SU-DHL-6 (cell line): ENCODE data around the gene MGMT.

Experiments
- H2AFZ ChIP-seq: fragments of 200-600 bp; sonication (generic); 2 replicates; pipeline ENCODE4 v1.6.1; 2014; ENCODE audit warnings: low read depth, mild to moderate bottlenecking, moderate library complexity, mixed read lengths, antibody characterized with exemption, low read length; ENCODE audit not compliant: severe bottlenecking
- H3F3A ChIP-seq: fragments of 200-600 bp; shearing (Covaris generic); 2 replicates; pipeline ENCODE4 v1.6.0; 2016; ENCODE audit warnings: antibody characterized with exemption, mild to moderate bottlenecking; ENCODE audit not compliant: insufficient read depth
- H3K27ac ChIP-seq: fragments of 200-600 bp; sonication (generic); 2 replicates; pipeline ENCODE4 v1.5.1; 2016; ENCODE audit warnings: low read depth, mild to moderate bottlenecking, low read length, moderate library complexity, mixed read lengths
- H3K27me3 ChIP-seq: fragments of 200-600 bp; sonication (generic), shearing (Covaris generic); 2 replicates; pipeline ENCODE4 v1.6.0; 2014; ENCODE audit warnings: mild to moderate bottlenecking, low read length
- H3K36me3 ChIP-seq: fragments of 200-600 bp; sonication (generic); 2 replicates; pipeline ENCODE4 v1.6.1; 2014; ENCODE audit warnings: mild to moderate bottlenecking, low read length, mixed read lengths
- H3K4me2 ChIP-seq: fragments of 300-600, 200-600 bp; shearing (Covaris generic), sonication (generic); 2 replicates; pipeline ENCODE4 v1.6.0; 2014; ENCODE audit warnings: low read length, low read depth, mild to moderate bottlenecking; ENCODE audit not compliant: poor library complexity, severe bottlenecking
- H3K4me3 ChIP-seq: fragments of 200-600 bp; sonication (generic); 2 replicates; pipeline ENCODE4 v1.5.1; 2014; ENCODE audit warnings: antibody characterized with exemption, low read length, mild to moderate bottlenecking, mixed read lengths; ENCODE audit not compliant: insufficient read depth, poor library complexity, severe bottlenecking
- H3K79me2 ChIP-seq: fragments of 200-600 bp; sonication (generic); 2 replicates; pipeline ENCODE4 v1.6.1; 2014; ENCODE audit warnings: mild to moderate bottlenecking, low read length, moderate library complexity; ENCODE audit not compliant: insufficient read depth
- H3K9ac ChIP-seq: fragments of 200-600 bp; sonication (generic); 2 replicates; pipeline ENCODE4 v1.7.0; 2014; ENCODE audit warnings: mild to moderate bottlenecking, low read length
- H3K9me2 ChIP-seq: fragments of 200-600 bp; sonication (generic); replicated peaks from 2 replicates; pipeline ENCODE4 v1.6.1; 2014; ENCODE audit warnings: low read length; ENCODE audit not compliant: insufficient read depth
- H3K9me3 ChIP-seq: fragments of 200-600 bp; sonication (generic); 2 replicates; pipeline ENCODE4 v1.6.1; 2014; ENCODE audit warnings: low read length, mixed read lengths; ENCODE audit not compliant: insufficient read depth
- H4K20me1 ChIP-seq: fragments of 200-600 bp; sonication (generic); 2 replicates; pipeline ENCODE4 v1.6.1; 2014; ENCODE audit warnings: low read depth, mild to moderate bottlenecking, antibody characterized with exemption, low read length, moderate library complexity, mixed read lengths
- EZH2phosphoT487 ChIP-seq: fragments of 200-600 bp; sonication (generic), shearing (Covaris generic); conservative IDR thresholded peaks from 2 replicates; pipeline ENCODE4 v1.6.1; 2018; ENCODE audit warnings: mild to moderate bottlenecking, antibody characterized with exemption, low read length, moderate library complexity, mixed read lengths
- TF ChIP-seq, protein P1 (sequence below): fragments of 200-600 bp; sonication (generic); IDR thresholded peaks from one replicate; pipeline ENCODE4 v1.5.1; 2017; ENCODE audit warnings: antibody characterized with exemption, mild to moderate bottlenecking, low read length, moderate library complexity; ENCODE audit not compliant: insufficient read depth, poor library complexity, severe bottlenecking

Gene MGMT

DNA sequence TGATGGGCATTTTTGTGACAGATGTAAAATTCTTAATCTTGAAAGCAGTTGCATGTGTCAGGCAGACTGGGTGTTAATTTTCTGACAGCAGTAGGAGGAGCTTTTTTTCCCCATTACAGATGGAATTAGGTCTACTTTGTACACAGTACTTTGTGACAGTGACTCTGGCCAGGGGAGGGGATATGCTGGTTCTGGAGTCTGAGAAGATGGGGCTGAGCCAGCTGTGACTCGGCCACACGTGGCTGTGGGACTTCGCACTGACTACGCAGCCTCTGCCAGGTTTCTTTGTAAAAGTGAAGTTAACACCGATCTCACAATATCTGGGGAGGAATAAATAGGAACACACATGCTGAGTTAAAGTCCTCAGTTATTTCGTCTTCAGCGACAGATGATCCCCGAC, 95.4 kb downstream of the MGMT start:
- no peaks in the 10 kb centered on the region for H4K20me1 ChIP-seq
- no peaks in the 10 kb centered on the region for H3K36me3 ChIP-seq
- H3K27me3 ChIP-seq, result no peaks in the 10 kb centered on the region
- H3F3A ChIP-seq, result no peaks in the 10 kb centered on the region
- H3K79me2 ChIP-seq, result no peaks in the 10 kb centered on the region
- H2AFZ ChIP-seq, result no peak overlapping the region
- H3K4me3 ChIP-seq, result no peak overlapping the region
- H3K4me2 ChIP-seq, result no peak overlapping the region
- no peaks in the 10 kb centered on the region for H3K9me3 ChIP-seq
- no peak overlapping the region for H3K9ac ChIP-seq
- H3K27ac ChIP-seq, result no peak overlapping the region
- H3K9me2 ChIP-seq, result no peaks in the 10 kb centered on the region
- TF ChIP-seq, protein P1, sequence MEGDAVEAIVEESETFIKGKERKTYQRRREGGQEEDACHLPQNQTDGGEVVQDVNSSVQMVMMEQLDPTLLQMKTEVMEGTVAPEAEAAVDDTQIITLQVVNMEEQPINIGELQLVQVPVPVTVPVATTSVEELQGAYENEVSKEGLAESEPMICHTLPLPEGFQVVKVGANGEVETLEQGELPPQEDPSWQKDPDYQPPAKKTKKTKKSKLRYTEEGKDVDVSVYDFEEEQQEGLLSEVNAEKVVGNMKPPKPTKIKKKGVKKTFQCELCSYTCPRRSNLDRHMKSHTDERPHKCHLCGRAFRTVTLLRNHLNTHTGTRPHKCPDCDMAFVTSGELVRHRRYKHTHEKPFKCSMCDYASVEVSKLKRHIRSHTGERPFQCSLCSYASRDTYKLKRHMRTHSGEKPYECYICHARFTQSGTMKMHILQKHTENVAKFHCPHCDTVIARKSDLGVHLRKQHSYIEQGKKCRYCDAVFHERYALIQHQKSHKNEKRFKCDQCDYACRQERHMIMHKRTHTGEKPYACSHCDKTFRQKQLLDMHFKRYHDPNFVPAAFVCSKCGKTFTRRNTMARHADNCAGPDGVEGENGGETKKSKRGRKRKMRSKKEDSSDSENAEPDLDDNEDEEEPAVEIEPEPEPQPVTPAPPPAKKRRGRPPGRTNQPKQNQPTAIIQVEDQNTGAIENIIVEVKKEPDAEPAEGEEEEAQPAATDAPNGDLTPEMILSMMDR, result no peak
- no peak for TF ChIP-seq EZH2phosphoT487

DNA sequence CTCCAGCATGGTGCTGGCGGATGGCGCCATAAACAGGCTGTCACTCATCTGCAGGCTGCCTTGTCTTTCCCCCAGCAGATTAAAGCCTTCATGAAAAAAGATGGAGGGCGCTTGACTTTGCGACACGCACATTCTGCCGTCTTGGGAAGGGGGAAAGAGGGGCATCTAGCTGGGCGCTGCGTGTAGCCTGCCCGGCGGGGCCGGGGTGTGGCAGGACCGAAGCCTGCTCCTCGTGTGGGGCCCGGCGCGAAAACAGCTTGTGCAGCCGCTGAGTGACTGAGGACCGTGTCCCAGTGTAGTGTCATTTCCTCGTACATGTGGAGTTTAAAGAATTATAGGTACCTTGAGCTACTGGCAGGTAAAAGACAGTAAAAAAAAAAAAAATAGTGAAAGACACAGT, 97.9 kb downstream of the MGMT start:
- Histone ChIP-seq H3K27ac (no peak overlapping the region), H2AFZ (no peak overlapping the region), H3K9me3 (no peaks in the 10 kb centered on the region), H3K9ac (no peak overlapping the region), H3K4me2 (no peak overlapping the region), H3K79me2 (no peaks in the 10 kb centered on the region), H3K9me2 (no peaks in the 10 kb centered on the region), H3K36me3 (no peaks in the 10 kb centered on the region), H3K4me3 (no peak overlapping the region), H3F3A (no peaks in the 10 kb centered on the region), H4K20me1 (no peaks in the 10 kb centered on the region), H3K27me3 (no peaks in the 10 kb centered on the region)
- TF ChIP-seq, protein P1, result no peak
- TF ChIP-seq EZH2phosphoT487, result no peak

- H3K36me3 ChIP-seq, result no peaks in the 10 kb centered on the region
- no peak overlapping the region for H3K9ac ChIP-seq
- H3K9me2 ChIP-seq, result no peaks in the 10 kb centered on the region
- no peaks in the 10 kb centered on the region for H3F3A ChIP-seq
- no peaks in the 10 kb centered on the region for H3K9me3 ChIP-seq
- H3K27ac ChIP-seq, result no peak overlapping the region
- no peak overlapping the region for H3K4me3 ChIP-seq
- TF ChIP-seq, protein P1, result no peak
- TF ChIP-seq EZH2phosphoT487, result no peak
- H3K4me2 ChIP-seq, result no peak overlapping the region
- no peaks in the 10 kb centered on the region for H3K79me2 ChIP-seq
- no peaks in the 10 kb centered on the region for H4K20me1 ChIP-seq
- no peaks in the 10 kb centered on the region for H3K27me3 ChIP-seq
- no peak overlapping the region for H2AFZ ChIP-seq
Measured at GRCh38 chr10:129568583-129569344, 101.7 kb downstream of the MGMT start.
